SK-N-SH treated with all-trans-retinoic acid at 6 μM for 48 hours (cell line): ENCODE data around the gene FIBP.

Experiments used
- GLIS3 ChIP-seq: fragments of 250-450 bp; sonication (Bioruptor Pico); IDR thresholded peaks from 2 replicates; pipeline ENCODE4 v1.5.0; 2020; ENCODE audit warnings: mild to moderate bottlenecking, moderate library complexity
- ZC3H10 ChIP-seq: fragments of 250-450 bp; sonication (Bioruptor Pico); IDR thresholded peaks from 2 replicates; pipeline ENCODE4 v1.5.1; 2021; ENCODE audit warnings: mild to moderate bottlenecking, moderate library complexity

DNA sequence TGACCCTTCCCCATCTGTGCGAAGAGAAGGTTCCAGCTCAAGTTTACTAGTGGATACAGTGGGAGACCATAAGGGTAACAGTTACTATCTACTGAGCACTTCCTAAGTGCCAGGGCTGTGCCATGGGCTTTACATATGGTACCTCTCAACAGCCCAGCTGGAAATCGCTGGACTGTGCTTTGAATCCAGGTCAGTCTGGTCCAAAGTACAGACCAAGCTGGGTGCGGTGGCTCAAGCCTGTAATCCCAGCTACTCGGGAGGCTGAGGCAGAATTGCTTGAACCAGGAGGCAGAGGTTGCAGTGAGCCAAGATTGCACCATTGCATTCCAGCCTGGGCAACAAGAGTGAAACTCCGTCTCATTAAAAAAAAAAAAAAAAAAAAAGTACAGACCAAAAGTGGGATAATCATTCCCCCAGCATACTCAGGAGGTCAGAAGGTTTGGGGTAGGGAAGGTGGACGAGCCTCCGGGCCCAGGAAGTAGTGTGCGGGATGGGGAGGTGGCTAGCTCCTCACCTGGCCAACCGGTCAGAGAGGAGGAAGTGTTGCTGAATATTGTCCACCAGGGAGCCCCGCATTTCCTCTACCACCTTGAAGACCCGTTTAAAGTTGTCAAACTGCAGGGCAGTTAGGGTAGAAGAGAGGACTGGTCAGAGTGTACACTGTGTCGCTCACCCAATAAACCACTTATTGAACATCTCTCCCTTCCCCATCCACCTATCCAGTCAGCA lies 2.3 kb downstream of the FIBP start:
- TF ChIP-seq ZC3H10 (CRISPR knock-in tag) (no peak), GLIS3 (CRISPR knock-in tag) (no peak)
